ENCODE data around the gene CREB3L2.

The CREB3L2 gene

GRCh38 chr7:137949416-137950262 lies 52.2 kb downstream of the CREB3L2 start:
- no peak for DNase-seq

GRCh38 chr7:137948845-137949330 lies 53.0 kb downstream of the CREB3L2 start:
- DNase-seq = no peak

GRCh38 chr7:137948083-137948844 lies 53.6 kb downstream of the CREB3L2 start:
- DNase-seq = peak; percentile 38

GRCh38 chr7:137947046-137947445 lies 54.8 kb downstream of the CREB3L2 start:
- DNase-seq = no peak

GRCh38 chr7:137946011-137946410 lies 55.9 kb downstream of the CREB3L2 start:
- no peak for DNase-seq

GRCh38 chr7:137944168-137944567 lies 57.7 kb downstream of the CREB3L2 start:
- DNase-seq = no peak

GRCh38 chr7:137943132-137943551 lies 58.7 kb downstream of the CREB3L2 start:
- DNase-seq = no peak

GRCh38 chr7:137942484-137943115 lies 59.3 kb downstream of the CREB3L2 start:
- no peak for DNase-seq

- no peak for DNase-seq
Measured at GRCh38 chr7:137940656-137941518, 61.0 kb downstream of the CREB3L2 start.

- no peak for DNase-seq
Measured at GRCh38 chr7:137940218-137940617, 61.7 kb downstream of the CREB3L2 start.

- no peak for DNase-seq
Measured at GRCh38 chr7:137937202-137937560, 64.7 kb downstream of the CREB3L2 start.

- no peak for DNase-seq
Measured at GRCh38 chr7:137936509-137937201, 65.2 kb downstream of the CREB3L2 start.

GRCh38 chr7:137935884-137936508 lies 65.9 kb downstream of the CREB3L2 start:
- DNase-seq = no peak

- no peak for DNase-seq
Measured at GRCh38 chr7:137934941-137935883, 66.7 kb downstream of the CREB3L2 start.

GRCh38 chr7:137934176-137934826 lies 67.6 kb downstream of the CREB3L2 start:
- DNase-seq = no peak

GRCh38 chr7:137933270-137934017 lies 68.4 kb downstream of the CREB3L2 start:
- no peak for DNase-seq

- DNase-seq = no peak
Measured at GRCh38 chr7:137932881-137933269, 69.0 kb downstream of the CREB3L2 start.

- DNase-seq = no peak
Measured at GRCh38 chr7:137931823-137932222, 70.1 kb downstream of the CREB3L2 start.

GRCh38 chr7:137930581-137930980 lies 71.3 kb downstream of the CREB3L2 start:
- no peak for DNase-seq

Measured in NCI-H146 (cell line).